Measurements from ENCODE around the gene MTRR.
A peak's percentile ranks its signal among the peaks of the same experiment; 100 is the strongest.
"Not testable (repeated sequence)": the region's sequence is repeated elsewhere in the genome, so short reads cannot be mapped to it uniquely, and the experiment has no call there.

The MTRR gene

GRCh38 chr5:7902666-7903625 is 34.0 kb downstream of the MTRR start:
- DNase-seq: no peak

- DNase-seq: no peak
Measured at GRCh38 chr5:7904170-7904569, 35.2 kb downstream of the MTRR start.

DNA sequence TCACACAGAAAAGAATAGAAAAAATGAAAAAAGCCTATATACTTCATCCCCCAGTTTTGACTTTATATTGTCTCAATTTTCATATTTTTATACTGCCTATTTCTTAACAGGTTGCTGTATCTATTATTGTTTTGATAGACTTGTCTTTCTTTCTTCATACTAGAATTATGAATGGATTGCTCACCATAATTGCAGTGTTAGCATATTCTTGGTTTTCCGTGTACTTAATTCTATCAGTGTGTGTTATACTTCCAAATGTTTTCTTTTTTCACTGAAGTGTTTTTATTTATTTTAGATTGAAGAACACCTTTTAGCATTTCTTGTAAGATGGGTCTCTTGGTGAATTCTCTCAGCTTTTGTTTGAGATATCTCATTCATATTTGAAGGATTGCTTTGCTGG is 38.7 kb downstream of the MTRR start:
- no peak for DNase-seq

GRCh38 chr5:7908317-7908716 is 39.4 kb downstream of the MTRR start:
- no peak for DNase-seq

GRCh38 chr5:7910738-7911428 is 41.9 kb downstream of the MTRR start:
- no peak for DNase-seq

DNA sequence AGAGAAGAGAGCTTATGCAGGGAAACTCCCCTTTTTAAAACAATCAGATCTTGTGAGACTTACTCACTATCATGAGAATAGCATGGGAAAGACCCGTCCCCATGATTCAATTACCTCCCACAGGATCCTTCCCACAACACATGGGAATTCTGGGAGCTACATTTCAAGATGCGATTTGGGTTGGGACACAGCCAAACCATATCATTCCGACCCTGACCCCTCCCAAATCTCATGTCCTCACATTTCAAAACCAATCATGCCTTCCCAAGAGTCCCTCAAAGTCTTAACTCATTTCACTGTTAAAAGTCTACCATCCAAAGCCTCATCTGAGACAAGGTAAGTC is 42.5 kb downstream of the MTRR start:
- not testable (repeated sequence) for DNase-seq

DNA sequence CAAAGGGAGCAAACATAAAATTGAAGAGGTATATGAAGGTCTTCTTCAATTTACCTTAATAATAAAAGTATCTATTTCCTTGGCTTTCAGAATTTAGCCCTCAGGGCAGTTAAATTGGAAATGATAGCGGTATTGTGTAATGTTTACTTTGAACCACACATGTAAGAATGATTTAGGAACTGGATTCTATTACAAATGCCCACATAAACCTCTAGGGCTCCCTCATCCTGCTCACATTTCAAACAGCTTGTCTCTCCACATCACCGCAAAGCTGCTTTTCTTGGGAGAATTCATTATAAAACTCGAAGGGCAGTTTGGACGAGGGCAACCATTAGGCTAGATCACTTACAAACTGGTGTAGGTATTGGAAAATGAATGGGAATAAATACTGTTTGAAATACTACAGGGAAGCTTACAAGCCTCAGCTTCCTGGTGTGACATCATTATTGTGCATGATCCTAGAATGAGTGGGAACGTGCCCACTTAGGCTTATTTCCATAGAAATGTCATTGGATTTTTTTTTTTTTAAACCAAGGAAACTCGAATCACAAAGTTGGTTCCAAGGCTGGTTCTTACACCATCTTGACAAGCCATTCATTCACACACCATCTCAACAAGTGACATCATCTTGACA is 47.3 kb downstream of the MTRR start:
- DNase-seq: no peak

DNA sequence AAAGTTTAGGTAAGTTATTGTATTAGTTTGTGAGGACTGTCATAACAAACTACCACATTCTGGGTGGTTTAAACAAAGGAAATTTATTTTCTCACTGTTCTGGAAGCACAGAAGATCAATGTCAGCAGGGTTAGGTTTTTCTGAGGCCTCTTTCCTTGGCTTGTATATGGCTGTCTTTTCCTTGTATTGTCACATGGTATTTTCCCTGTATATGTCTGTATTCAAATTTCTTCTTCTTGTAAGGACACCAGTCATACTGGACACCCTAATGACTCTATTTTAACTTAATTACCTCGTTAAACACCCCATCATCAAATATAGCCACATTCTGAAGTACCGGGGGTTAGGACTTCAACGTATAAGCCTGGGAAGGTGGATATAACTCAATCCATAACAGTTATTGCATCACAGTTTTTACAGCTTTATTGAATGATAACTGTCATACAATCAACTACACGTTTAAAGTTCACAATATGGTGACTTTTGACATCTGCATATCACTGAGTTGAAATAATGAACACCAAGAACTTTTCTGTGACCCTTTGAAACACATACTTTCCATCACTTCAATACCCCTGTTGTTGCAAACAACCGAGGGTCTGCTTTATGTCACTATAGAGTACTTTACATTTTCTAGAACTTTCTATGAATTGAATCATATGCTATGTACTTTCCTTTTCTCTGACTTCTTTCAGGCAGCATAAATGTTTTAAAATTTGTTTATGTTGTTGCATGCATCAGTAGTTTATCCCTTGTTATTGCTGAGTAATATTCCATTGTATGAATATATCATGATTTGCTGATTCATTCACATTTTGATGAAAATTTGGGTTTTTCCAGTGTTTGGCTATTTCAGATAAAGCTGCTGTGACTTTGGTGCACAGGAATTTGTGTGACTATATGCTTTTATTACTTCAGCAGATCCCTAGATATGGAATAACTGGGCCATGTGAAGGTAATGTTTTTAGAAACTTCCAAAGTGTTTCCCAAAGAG is 48.5 kb downstream of the MTRR start:
- no peak for DNase-seq

DNA sequence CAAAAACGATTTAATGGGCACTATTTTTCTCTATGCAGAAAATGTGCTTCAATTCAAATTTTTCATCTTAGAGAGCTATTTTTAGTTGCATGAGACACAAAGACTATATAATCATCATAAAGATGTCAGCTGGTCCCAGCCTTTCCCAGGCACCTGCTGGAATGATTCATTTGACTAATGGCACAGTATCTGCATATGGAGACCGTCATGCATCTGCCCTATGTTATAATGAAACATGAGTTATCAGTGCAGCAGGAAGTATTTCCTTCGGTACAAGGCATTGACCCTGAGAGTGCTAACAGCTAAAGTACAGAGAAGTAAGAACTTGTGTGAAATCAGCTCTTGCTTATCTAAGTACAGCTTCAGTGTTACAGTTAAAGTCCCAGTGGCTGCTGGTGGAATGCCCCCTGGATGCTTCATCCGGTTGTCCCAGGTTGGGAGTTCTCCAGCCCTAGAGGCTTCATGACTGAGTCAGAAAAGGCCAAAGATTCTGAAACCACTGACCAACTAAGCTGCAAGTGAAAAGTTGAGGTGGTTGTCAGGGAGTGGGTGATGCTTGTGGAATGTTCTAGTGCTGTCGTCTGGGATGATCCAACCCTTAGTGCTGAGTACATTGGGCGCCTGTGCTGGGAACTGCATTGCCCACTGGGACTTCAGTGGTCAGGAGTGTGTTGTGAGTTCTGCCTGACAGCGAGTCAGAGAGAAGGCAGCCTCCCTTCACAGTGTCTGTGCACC is 57.2 kb downstream of the MTRR start:
- DNase-seq: no peak

GRCh38 chr5:7926720-7927119 is 57.8 kb downstream of the MTRR start:
- DNase-seq: no peak

DNA sequence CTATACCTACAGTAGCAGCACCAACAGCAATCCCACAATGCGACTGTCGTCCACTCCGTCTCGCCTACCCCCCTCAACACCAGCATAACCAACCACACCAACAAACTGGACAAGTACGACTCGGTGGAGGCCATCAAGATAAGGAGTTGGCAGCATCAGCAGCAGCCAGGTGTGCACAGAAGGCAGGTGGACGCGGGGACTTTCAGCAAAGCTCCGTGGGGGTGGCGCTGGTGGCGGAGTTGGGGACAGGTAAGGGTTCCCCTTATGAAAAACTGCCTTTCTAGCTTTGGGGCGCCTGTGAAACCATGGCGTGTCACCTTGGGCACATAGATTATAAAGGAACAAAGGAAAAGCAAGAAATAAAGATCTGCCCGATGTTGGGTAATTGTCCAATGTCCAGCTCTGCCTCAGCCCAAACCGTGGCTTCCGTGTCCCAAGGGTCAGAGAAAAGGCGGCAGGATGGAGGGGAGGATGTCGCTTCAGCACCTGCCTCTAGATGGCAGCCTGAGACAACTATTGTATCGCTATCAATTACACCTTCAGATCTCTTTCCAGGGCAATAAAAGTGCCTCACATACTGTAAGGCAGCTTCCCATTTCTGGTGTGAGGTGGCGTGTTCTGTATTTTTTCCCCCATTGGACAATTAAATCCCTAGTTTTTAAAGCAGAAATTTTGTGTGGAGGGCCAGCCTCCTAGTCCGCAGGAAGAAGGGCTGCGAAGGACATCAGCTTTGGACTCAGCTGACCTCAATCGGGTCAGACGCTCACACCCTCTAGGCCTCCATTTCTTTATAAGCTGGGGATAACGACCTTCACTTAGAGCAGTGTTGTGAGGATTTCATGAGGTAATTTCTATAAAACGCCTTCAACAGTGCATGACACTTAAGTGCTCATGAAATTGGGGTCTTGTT is 58.8 kb downstream of the MTRR start:
- DNase-seq: peak; percentile 37

- DNase-seq: no peak
Measured at GRCh38 chr5:7930011-7930410, 61.1 kb downstream of the MTRR start.

DNA sequence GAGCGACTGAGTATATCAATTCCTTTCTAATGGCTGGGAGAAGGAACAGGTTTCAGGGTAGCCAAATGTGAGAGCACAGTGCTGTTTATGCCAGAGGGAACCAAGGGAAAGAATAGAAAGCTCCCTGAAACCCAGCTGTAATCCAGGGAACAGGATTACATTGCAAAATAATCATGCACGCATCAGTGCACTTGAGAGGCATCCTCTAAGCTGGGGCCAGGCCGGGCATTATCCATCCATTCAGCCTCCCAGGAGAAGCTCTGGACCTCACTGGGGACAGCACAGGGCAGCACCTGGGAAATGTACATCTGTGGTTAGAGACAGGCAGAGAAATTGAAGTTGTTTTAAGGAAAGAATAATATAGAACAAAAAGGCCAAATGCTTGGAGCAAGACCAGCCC is 72.7 kb downstream of the MTRR start:
- peak; percentile 26 for DNase-seq

DNA sequence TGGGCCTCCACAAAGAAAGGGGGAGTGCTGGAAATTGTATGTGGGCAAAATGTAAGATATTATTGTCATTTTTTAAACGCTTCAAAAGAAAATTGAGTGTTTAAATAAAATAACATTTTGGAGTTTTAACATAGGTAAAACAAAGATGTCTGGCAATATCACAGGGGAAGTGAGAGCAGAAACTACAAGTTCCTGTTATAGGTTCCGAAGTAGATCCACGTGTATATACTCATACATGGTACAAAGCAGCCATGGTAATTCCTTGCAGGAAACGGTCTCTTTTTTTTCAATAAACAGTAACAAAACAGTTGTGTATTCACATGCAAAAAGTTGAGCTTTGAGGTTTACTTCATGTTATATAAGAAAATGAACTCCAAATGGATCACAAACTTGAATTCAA is 78.4 kb downstream of the MTRR start:
- DNase-seq: no peak

Measured in NCI-H510A (cell line).